Activated CD4-positive, alpha-beta T cell treated with anti-CD3 and anti-CD28 coated beads, Interleukin-2, amount 10 ng/mL, durations not matched to agents 7 days and 5 days (primary cell): ENCODE data around the gene ZNF580. TPM values are rescaled to one million over a fixed set of nuclear protein-coding genes. Genes with fewer than 3 reads are reported as not detected.

Experiments
- CTCF ChIA-PET: fragments of 350-600 bp; sonication (Branson Sonifier 250); formaldehyde crosslinking; loops from one replicate; lab custom pipeline; 2021; ENCODE audit warnings: antibody characterized with exemption; lab: Charles Lee
- POLR2A ChIA-PET: fragments of 350-600 bp; sonication (Branson Sonifier 250); formaldehyde crosslinking; loops from one replicate; lab custom pipeline; 2021; ENCODE audit warnings: antibody characterized with exemption; lab: Charles Lee
- DNase-seq: peaks from one replicate; pipeline ENCODE4 v3.0.0-alpha.2; 2020
- H3K27ac Mint-ChIP-seq: one replicate; pipeline ENCODE4 v1.8.0; 2021; ENCODE audit warnings: mild to moderate bottlenecking, moderate library complexity, mixed read lengths
- H3K27me3 Mint-ChIP-seq: one replicate; pipeline ENCODE4 v1.8.0; 2021; ENCODE audit warnings: mixed read lengths
- H3K36me3 Mint-ChIP-seq: one replicate; pipeline ENCODE4 v1.8.0; 2021; ENCODE audit warnings: low read depth, mixed read lengths
- H3K4me1 Mint-ChIP-seq: one replicate; pipeline ENCODE4 v1.8.0; 2021; ENCODE audit warnings: mixed read lengths
- H3K4me3 Mint-ChIP-seq: one replicate; pipeline ENCODE4 v1.8.0; 2021; ENCODE audit warnings: mild to moderate bottlenecking, moderate library complexity, mixed read lengths
- H3K9me3 Mint-ChIP-seq: one replicate; pipeline ENCODE4 v1.8.0; 2021; ENCODE audit warnings: mixed read lengths
- total RNA-seq, 2 experiments: library from RNA; stranded (reverse); gene quantifications; one replicate each; pipeline ENCODE4 v1.2.3, GENCODE V29; 2021

Gene ZNF580
- total RNA-seq, 2 experiments from 2014 or later = 44.6 to 45.9 TPM

DNA sequence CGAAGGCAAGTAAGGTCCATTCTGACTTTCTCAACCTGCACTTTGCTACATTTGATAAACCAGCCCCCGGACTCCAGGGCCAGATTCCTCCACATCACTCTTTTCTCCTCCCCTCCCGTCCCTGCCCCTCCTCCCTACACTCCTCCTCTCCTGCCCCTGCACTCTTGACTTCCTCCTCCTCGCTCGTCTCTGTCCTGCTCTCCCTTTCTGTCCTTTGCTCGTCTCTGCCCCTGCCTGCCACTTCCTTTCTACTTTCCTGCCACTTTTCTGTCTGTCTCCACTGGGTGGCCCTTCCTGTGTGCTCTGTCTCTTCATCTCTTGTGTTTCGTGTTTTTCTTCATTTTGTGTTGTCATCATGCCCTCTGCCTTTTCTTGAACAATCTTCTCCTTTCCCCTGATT lies 21.0 kb downstream of the ZNF580 start:
- Mint-ChIP-seq H3K4me1 (peaks cover 30% of the 10 kb centered on the region), H3K27me3 (no peaks in the 10 kb centered on the region), H3K4me3 (no peak overlapping the region), H3K27ac (peak overlapping the region; percentile 47), H3K9me3 (no peaks in the 10 kb centered on the region), H3K36me3 (peaks cover 48% of the 10 kb centered on the region)
- CTCF ChIA-PET = no interaction called here
- DNase-seq = no peak
- POLR2A ChIA-PET = no interaction called here

DNA sequence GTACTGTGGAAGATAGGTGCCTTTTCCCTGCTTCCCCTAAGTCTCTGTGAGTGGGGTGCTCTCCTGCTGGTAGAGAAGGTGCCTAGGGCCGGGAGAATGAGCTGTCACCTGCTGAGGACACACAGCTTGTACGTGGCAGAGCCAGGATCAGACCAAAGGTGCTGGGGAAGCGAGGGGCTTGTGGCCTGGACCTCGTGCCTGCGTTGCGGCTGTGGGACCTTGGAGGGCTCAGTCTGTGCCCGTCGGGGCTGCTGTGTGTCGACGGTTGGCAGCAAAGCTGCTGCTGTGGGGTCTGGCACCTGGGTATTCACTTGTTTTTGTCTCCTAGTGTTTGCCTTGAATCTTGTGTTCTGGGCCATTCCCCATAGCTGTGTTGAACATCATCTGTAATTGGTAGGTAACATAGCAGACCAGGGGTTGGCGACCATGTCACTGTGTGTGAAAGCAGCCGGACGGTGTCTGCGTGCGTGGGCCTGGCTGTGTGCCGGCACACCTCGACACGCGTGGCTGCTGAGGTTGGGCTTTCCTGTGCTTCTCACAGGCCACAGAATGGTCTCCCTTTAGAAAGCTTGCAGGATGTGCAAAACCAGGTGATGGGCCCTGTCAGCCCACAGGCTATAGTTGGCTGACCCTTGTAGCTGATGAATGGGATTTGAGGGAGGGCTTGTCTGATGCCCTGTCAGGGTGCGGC lies 23.2 kb downstream of the ZNF580 start:
- DNase-seq = no peak
- H3K4me3 Mint-ChIP-seq = no peak overlapping the region
- peaks cover 53% of the 10 kb centered on the region for H3K36me3 Mint-ChIP-seq
- H3K27me3 Mint-ChIP-seq = no peaks in the 10 kb centered on the region
- peaks cover 15% of the 10 kb centered on the region for H3K4me1 Mint-ChIP-seq
- no peaks in the 10 kb centered on the region for H3K9me3 Mint-ChIP-seq
- ChIA-PET POLR2A (no interaction called here), CTCF (interaction anchor here (0.5 to 1.8 kb wide), 5 partner anchors 9 to 1716 kb away, joined by 3 to 5 read pairs (median 4); partner anchors contain the start of gene U2AF2)
- no peak overlapping the region for H3K27ac Mint-ChIP-seq

DNA sequence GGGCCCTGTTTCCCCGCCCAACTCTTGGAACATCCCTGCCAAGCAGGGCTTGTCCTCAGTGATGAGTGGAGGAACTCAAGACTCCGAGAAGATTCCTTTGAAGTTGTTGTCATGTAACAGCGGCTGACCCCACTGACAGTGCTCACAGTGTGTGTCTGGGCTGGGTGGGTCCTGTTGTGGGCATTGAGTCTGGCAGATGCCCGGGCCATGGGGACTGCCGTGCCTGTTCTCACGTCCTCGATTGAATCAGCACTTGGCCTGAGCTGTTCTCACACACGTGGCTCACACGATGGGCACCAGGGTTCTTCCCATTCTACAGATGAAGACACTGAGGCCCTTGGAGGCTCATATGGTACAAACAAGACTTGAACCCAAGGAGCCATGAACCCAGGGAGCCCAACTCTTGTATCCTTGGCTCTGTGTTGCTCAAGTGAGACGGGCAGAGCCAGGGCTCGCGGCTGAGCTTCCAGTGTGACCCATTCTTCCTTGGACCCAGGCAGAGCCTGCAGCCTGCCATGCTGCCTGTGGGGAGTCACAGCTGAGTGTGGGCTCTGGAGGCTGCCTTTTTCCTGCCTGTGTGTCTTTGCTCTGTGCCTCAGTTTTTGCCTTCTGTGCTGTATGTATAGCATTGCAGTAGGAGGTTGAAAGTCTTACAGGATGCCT lies 25.7 kb downstream of the ZNF580 start:
- Mint-ChIP-seq H3K4me3 (no peak overlapping the region), H3K27me3 (no peaks in the 10 kb centered on the region), H3K9me3 (no peaks in the 10 kb centered on the region), H3K36me3 (peaks cover 62% of the 10 kb centered on the region), H3K4me1 (peaks cover 14% of the 10 kb centered on the region), H3K27ac (no peak overlapping the region)
- ChIA-PET POLR2A (no interaction called here), CTCF (interaction anchor here (0.9 to 2.5 kb wide), 4 partner anchors 9 to 27 kb away, joined by 4 to 11 read pairs (median 6); partner anchors contain the start of gene U2AF2)
- DNase-seq = no peak

DNA sequence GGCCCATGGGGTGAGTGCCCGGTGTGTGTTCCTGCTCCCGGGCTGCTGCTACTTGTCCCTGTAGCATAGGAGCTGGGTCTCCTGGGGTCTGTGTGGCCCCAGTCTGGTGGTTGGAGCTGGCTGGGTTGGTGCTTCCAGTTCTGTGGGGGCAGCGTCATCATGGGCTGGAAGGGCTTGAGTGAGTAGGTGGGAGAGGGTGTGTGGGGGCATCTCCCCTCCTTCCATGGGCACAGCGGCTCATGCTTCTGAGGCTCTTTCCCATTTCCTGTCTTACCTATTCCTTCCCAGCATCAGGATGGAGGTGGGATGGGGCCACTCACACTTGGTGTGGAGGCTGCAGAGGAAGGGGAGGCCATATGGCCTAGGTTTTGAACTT lies 26.2 kb downstream of the ZNF580 start:
- Mint-ChIP-seq H3K4me1 (peaks cover 10% of the 10 kb centered on the region), H3K27ac (no peak overlapping the region), H3K9me3 (no peaks in the 10 kb centered on the region), H3K36me3 (peaks cover 57% of the 10 kb centered on the region), H3K27me3 (no peaks in the 10 kb centered on the region), H3K4me3 (no peak overlapping the region)
- ChIA-PET POLR2A (no interaction called here), CTCF (interaction anchor here (2.5 kb wide), 1 partner anchor 13 kb away, joined by 11 read pairs; the partner anchor contains the start of gene U2AF2)
- DNase-seq = no peak

DNA sequence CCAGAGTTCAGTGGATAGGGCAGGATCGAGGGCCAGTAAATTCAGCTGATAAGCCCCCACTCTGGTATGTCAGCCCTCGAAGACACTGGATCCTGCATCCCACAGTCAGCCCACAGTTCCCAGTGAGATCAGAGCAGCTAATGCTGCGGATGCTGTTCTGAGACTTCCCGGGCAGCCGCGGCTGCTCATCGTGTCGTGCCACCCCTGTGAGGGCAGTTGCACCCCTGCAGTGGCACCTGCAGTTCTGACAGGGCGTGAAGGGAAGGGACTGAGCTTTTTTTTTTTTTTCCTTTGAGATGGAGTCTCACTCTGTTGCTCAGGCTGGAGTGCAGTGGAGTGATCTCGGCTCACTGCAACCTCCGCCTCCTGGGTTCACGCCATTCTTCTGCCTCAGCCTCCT lies 26.7 kb downstream of the ZNF580 start:
- H3K4me3 Mint-ChIP-seq = no peak overlapping the region
- peaks cover 12% of the 10 kb centered on the region for H3K4me1 Mint-ChIP-seq
- no peaks in the 10 kb centered on the region for H3K27me3 Mint-ChIP-seq
- no peak overlapping the region for H3K27ac Mint-ChIP-seq
- POLR2A ChIA-PET = no interaction called here
- CTCF ChIA-PET = interaction anchor here (2.5 kb wide), 1 partner anchor 13 kb away, joined by 11 read pairs; the partner anchor contains the start of gene U2AF2
- DNase-seq = no peak
- peaks cover 58% of the 10 kb centered on the region for H3K36me3 Mint-ChIP-seq
- no peaks in the 10 kb centered on the region for H3K9me3 Mint-ChIP-seq

DNA sequence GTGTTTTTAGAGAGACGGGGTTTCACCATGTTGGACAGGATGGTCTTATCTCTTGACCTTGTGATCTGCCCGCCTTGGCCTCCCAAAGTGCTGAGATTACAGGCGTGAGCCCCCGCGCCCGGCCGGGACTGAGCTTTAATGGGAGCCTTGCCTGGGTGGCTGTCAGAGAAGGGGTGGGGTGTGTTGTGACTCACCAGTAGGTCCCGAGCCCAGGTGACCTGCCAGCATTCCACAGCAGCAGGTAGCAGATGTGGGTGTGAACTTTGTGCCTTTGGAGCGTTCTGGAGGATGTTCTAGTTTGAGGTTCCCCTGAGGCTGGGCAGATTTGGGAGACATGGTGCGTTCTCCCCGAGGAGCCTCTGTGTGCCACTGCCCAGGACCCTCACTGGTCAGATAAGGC lies 27.2 kb downstream of the ZNF580 start:
- peak overlapping the region; percentile 25 for H3K27ac Mint-ChIP-seq
- no peak for DNase-seq
- CTCF ChIA-PET = interaction anchor here (0.7 to 2.5 kb wide), 2 partner anchors 13 to 143 kb away, joined by 3 to 11 read pairs; partner anchors contain the start of gene U2AF2
- no peaks in the 10 kb centered on the region for H3K9me3 Mint-ChIP-seq
- peaks cover 54% of the 10 kb centered on the region for H3K36me3 Mint-ChIP-seq
- no peaks in the 10 kb centered on the region for H3K27me3 Mint-ChIP-seq
- POLR2A ChIA-PET = no interaction called here
- H3K4me1 Mint-ChIP-seq = peaks cover 8% of the 10 kb centered on the region
- no peak overlapping the region for H3K4me3 Mint-ChIP-seq

DNA sequence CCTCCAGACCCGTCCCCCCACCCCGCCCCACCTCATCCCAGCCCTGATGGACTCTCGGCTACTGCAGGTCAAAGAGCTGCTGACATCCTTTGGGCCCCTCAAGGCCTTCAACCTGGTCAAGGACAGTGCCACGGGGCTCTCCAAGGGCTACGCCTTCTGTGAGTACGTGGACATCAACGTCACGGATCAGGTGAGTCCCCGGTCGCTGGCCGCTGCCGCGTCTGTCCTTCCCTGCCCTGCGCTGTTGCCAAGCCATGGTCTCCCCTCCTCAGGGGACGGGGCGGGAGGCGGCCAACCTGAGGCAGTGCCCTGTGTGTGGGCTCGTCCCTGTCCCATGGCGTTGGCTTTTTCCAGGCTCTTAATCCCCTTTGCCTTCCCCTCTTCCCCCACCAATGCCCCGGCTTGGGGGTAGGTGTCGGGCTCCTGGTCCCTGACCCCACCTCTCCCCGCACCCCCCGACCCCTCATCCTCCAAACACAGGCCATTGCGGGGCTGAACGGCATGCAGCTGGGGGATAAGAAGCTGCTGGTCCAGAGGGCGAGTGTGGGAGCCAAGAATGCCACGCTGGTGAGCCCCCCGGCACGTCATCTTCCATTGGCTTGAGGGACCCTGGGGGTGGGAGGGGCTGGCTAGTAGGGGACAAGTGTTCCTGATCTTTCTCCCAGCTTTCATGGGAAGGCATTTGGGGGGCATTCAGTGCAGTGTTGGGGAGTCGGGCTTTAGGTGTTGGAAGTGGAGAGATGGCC lies 28.0 kb downstream of the ZNF580 start:
- H3K27me3 Mint-ChIP-seq = no peaks in the 10 kb centered on the region
- CTCF ChIA-PET = interaction anchor here (0.5 to 1.0 kb wide), 4 partner anchors 12 to 142 kb away, joined by 3 to 5 read pairs (median 4); no protein-coding TSS in a partner anchor
- H3K4me1 Mint-ChIP-seq = peaks cover 14% of the 10 kb centered on the region
- peaks cover 50% of the 10 kb centered on the region for H3K36me3 Mint-ChIP-seq
- no peak overlapping the region for H3K4me3 Mint-ChIP-seq
- POLR2A ChIA-PET = no interaction called here
- no peak overlapping the region for H3K27ac Mint-ChIP-seq
- DNase-seq = no peak
- no peaks in the 10 kb centered on the region for H3K9me3 Mint-ChIP-seq

DNA sequence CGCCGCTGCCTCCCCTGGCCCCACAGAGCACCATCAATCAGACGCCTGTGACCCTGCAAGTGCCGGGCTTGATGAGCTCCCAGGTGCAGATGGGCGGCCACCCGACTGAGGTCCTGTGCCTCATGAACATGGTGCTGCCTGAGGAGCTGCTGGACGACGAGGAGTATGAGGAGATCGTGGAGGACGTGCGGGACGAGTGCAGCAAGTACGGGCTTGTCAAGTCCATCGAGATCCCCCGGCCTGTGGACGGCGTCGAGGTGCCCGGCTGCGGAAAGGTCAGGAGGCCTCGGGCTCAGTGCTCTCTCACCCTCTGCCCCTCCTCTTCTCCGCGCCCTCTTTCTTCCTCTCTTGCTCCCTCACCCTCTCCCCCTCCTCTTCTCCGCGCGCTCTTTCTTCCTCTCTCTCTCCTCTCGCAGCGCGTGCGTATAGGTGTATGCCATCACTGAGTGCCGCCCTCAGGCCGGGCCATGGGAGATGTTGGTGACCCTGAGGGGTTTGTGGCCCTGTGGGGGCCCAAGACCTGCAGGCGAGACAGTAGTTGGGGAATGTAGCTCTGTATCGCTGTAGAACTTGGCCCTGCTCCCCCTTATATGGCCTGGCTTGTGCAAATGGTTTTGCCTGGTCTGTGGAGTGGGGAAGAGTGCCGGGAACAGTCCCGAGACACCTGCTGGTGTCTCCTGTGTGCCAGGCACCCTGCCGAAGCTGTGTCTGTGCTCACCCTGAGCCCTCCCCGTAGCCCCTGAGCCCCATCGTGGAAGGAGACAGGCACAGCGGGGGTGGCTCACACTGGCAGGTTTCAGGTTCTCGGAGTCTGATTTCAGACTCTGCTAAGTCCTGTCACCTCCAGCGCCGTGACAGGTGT lies 28.8 kb downstream of the ZNF580 start:
- Mint-ChIP-seq H3K27me3 (no peaks in the 10 kb centered on the region), H3K36me3 (peaks cover 46% of the 10 kb centered on the region), H3K27ac (peak overlapping the region; percentile 36), H3K4me3 (no peak overlapping the region), H3K9me3 (no peaks in the 10 kb centered on the region), H3K4me1 (peaks cover 18% of the 10 kb centered on the region)
- no peak for DNase-seq
- CTCF ChIA-PET = interaction anchor here (0.5 to 1.0 kb wide), 2 partner anchors 13 to 16 kb away, joined by 3 to 5 read pairs; no protein-coding TSS in a partner anchor
- POLR2A ChIA-PET = no interaction called here

DNA sequence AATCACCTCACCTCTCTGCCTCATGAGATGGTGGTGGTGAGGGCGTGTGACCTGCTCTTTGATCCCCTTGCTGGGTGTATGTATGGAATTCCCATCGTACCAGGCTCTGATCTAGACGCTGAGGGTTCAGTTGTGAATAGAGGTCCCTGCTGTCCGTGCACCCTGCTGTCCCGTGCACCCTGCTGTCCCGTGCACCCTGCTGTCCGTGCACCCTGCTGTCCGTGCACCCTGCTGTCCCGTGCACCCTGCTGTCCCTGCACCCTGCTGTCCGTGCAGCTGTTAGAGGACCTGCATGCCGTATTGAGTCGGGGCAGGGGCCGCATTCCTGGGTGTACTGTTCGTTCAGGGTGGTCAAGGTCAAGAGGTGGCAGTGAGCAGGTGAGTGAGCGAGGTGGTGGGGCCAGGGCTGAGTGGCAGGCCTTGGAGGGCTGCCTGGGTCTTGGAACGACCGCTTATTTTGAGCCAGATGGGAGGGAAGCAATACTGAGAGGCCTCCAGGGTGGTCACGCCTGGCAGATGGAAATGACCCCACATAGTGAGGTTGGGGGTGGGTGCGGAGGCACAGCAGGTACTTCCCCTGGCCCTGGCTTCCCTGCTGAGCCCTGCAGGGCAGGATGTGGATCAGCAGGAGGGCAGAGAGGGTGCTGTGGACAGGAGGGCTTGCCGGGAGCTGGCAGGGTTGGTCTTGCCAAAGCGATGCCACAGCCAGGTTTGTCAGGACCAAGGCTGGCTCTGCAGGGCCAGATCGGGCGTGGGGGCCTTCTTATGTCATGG lies 29.7 kb downstream of the ZNF580 start:
- Mint-ChIP-seq H3K27ac (no peak overlapping the region), H3K4me1 (peaks cover 19% of the 10 kb centered on the region), H3K9me3 (no peaks in the 10 kb centered on the region), H3K36me3 (peaks cover 43% of the 10 kb centered on the region), H3K27me3 (no peaks in the 10 kb centered on the region), H3K4me3 (no peak overlapping the region)
- POLR2A ChIA-PET = no interaction called here
- CTCF ChIA-PET = interaction anchor here (1.0 to 1.2 kb wide), 2 partner anchors 12 to 13 kb away, joined by 3 to 4 read pairs; no protein-coding TSS in a partner anchor
- DNase-seq = no peak

DNA sequence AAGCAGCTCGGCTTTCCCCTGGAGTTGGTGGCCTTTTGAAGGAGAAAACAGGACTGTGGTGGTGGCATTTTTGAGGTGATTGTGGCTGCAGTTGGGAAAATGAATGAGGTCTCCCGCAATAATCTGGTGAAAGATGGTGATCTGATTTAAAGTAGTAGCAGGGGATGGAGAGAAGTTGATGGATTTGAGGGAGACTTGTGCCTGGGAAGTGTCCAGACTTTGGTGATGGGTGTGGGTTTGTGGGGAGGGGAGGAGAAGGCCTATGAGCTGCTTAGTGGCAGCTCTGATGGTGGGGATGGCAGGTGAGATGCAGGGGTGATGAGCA lies 30.2 kb downstream of the ZNF580 start:
- peaks cover 40% of the 10 kb centered on the region for H3K36me3 Mint-ChIP-seq
- no peaks in the 10 kb centered on the region for H3K27me3 Mint-ChIP-seq
- POLR2A ChIA-PET = no interaction called here
- no peak overlapping the region for H3K27ac Mint-ChIP-seq
- CTCF ChIA-PET = interaction anchor here (0.5 to 1.3 kb wide), 6 partner anchors 11 to 669 kb away, joined by 3 to 6 read pairs (median 4); partner anchors contain the start of gene U2AF2
- peaks cover 22% of the 10 kb centered on the region for H3K4me1 Mint-ChIP-seq
- H3K9me3 Mint-ChIP-seq = no peaks in the 10 kb centered on the region
- DNase-seq = no peak
- no peak overlapping the region for H3K4me3 Mint-ChIP-seq

DNA sequence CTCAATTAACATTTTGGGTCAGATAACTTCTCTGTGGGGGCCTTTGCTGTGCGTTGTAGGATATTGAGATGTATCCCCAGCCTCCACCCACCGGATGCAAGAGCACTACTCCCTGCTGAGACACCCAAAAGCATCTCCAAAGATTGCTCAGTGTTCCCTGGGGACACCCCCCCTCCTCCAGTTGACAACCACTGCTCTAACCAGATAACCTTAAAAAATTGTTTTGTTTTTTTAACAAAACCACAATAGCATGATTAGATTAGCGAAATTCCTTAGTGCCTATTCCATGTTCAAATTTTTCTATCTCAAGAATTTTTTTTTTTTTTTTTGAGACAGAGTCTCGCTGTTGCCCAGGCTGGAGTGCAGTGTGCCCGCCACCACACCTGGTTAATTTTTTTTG lies 31.6 kb downstream of the ZNF580 start:
- ChIA-PET CTCF (interaction anchor here (1.3 to 1.5 kb wide), 2 partner anchors 14 to 18 kb away, joined by 4 read pairs; no protein-coding TSS in a partner anchor), POLR2A (interaction anchor here (0.7 kb wide), 1 partner anchor 18 kb away, joined by 3 read pairs; the partner anchor contains the start of gene U2AF2)
- peaks cover 36% of the 10 kb centered on the region for H3K4me1 Mint-ChIP-seq
- peaks cover 41% of the 10 kb centered on the region for H3K36me3 Mint-ChIP-seq
- no peak overlapping the region for H3K4me3 Mint-ChIP-seq
- H3K27ac Mint-ChIP-seq = no peak overlapping the region
- H3K27me3 Mint-ChIP-seq = no peaks in the 10 kb centered on the region
- no peaks in the 10 kb centered on the region for H3K9me3 Mint-ChIP-seq
- no peak for DNase-seq
